HG02623 (cell line): ENCODE measurements around the gene TINAGL1.

Experiments
- ATAC-seq: cut with Tn5 transposase; IDR thresholded peaks from one replicate; pipeline ENCODE4 v1.9.1; 2021; ENCODE audit warnings: moderate library complexity; ENCODE audit not compliant: unreplicated experiment

Gene TINAGL1

GRCh38 chr1:31600641-31601040, 24.3 kb downstream of the TINAGL1 start:
- ATAC-seq: no peak

- ATAC-seq: no peak
Measured at GRCh38 chr1:31602081-31602480, 25.8 kb downstream of the TINAGL1 start.

- peak; percentile 87 for ATAC-seq
Measured at GRCh38 chr1:31605908-31606427, 29.7 kb downstream of the TINAGL1 start.

GRCh38 chr1:31607360-31607759, 31.0 kb downstream of the TINAGL1 start:
- ATAC-seq: no peak

- no peak for ATAC-seq
Measured at GRCh38 chr1:31609514-31610118, 33.3 kb downstream of the TINAGL1 start.

- no peak for ATAC-seq
Measured at GRCh38 chr1:31614414-31615005, 38.2 kb downstream of the TINAGL1 start.

- no peak for ATAC-seq
Measured at GRCh38 chr1:31615414-31615813, 39.1 kb downstream of the TINAGL1 start.

- no peak for ATAC-seq
Measured at GRCh38 chr1:31615939-31616338, 39.6 kb downstream of the TINAGL1 start.

- ATAC-seq: no peak
Measured at GRCh38 chr1:31617218-31617915, 41.1 kb downstream of the TINAGL1 start, which contains the start of gene HCRTR1. Gene HCRTR1, plus strand, starts transcription at chr1:31617689. Its CDS starts 1,504 bp downstream, at chr1:31619193.

GRCh38 chr1:31617916-31618746, 41.8 kb downstream of the TINAGL1 start:
- no peak for ATAC-seq

- no peak for ATAC-seq
Measured at GRCh38 chr1:31618916-31619846, 42.9 kb downstream of the TINAGL1 start.

GRCh38 chr1:31620631-31621497, 44.5 kb downstream of the TINAGL1 start:
- no peak for ATAC-seq

- ATAC-seq: no peak
Measured at GRCh38 chr1:31621498-31621820, 45.1 kb downstream of the TINAGL1 start.

- no peak for ATAC-seq
Measured at GRCh38 chr1:31621847-31622730, 45.8 kb downstream of the TINAGL1 start.

GRCh38 chr1:31623365-31623764, 47.0 kb downstream of the TINAGL1 start:
- no peak for ATAC-seq

- ATAC-seq: no peak
Measured at GRCh38 chr1:31624309-31624708, 48.0 kb downstream of the TINAGL1 start.

- no peak for ATAC-seq
Measured at GRCh38 chr1:31624731-31625514, 48.6 kb downstream of the TINAGL1 start.
